GM19463 (cell line): Measurements from ENCODE around the gene GMEB1.
A peak's percentile ranks its signal among the peaks of the same experiment; 100 is the strongest.
"Not testable (repeated sequence)": the region's sequence is repeated elsewhere in the genome, so short reads cannot be mapped to it uniquely, and the experiment has no call there.

Source experiments
- ATAC-seq: cut with Tn5 transposase; IDR thresholded peaks from one replicate; pipeline ENCODE4 v1.9.1; 2021; ENCODE audit warnings: mild to moderate bottlenecking, moderate library complexity; ENCODE audit not compliant: unreplicated experiment

The GMEB1 gene

DNA sequence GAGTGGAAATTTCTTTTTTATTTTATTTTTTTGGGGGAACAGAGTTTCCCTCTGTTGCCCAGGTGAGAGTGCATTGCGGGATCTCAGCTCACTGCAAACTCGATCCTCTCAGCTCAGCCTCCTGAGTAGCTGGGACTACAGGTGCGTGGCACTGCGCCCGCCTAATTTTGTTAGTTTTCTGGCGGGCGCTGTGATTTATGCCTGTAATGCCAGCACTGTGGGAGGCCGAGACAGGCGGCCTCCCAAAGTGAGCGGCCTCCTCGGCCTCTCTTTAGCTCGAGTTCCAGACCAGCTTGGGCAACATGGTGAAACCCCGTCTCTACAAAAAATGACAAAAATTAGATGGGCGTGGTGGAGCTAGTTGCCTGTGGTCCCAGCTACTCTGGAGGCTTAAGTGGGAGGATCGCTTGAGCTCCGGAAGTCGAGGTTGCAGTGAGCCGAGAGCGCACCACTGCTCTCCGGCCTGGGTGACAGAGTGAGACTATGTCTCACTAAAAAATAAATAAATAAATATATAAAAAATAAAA is 2.7 kb downstream of the GMEB1 start:
- ATAC-seq = no peak

GRCh38 chr1:28672971-28673370 is 4.4 kb downstream of the GMEB1 start:
- ATAC-seq = not testable (repeated sequence)

- ATAC-seq = no peak
Observed at GRCh38 chr1:28675924-28676257, 7.3 kb downstream of the GMEB1 start.

DNA sequence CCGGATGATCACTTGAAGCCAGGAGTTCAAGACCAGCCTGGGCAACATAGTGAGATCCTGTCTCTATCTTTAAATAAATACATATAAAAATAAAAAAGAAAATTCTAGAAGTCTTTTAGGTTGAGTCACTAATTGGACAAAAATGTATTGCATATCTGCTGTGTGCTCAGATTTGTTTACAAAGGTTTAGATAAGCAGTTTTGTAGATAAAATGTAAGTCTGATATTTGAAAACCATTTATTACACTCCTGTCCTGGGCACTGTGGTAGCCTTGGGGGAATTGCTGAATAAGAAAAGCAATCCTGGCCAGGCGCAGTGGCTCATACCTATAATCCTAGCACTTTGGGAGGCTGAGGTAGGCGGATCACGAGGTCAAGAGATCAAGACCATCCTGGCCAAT is 11.6 kb downstream of the GMEB1 start:
- no peak for ATAC-seq

- no peak for ATAC-seq
Observed at GRCh38 chr1:28682840-28683239, 14.3 kb downstream of the GMEB1 start.

- ATAC-seq = no peak
Observed at GRCh38 chr1:28684937-28685336, 16.4 kb downstream of the GMEB1 start.

- ATAC-seq = not testable (repeated sequence)
Observed at GRCh38 chr1:28691627-28692026, 23.0 kb downstream of the GMEB1 start.

DNA sequence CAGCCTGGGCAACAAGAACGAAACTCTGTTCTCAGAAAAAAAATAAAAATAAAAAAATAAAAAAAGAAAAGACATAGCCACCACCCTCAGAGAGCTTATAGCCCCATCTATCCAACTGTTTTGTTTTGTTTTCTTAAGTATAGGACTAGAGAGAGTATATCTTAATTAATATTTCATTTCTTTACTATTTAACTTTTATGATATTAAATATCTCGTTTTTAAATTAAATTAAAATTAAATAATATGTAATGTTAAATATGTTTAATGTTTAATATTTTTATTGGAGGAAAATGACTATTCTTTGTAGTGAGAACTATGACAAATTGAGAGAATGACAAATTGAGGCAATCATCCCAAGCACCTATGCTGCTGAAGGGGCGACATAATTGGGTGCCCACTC is 35.0 kb downstream of the GMEB1 start:
- no peak for ATAC-seq

DNA sequence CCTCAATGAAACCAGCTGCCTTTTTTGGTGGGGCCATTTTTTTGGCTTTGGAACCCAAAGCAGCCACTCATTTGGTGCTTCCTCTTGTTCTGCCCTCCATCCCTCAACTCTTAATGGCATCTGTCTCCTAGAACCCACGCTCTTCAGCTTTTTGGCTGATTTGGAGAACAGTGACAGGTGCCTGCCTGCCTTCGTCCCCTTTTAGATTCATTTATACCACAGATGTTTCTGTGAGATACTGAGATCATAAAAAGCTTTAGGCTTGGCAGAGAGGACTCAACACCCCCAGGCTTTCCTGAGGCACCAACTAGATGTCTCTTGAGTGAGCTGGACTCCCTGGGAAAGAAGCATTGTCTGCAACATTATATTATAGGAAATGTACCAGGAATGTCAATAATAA is 47.8 kb downstream of the GMEB1 start:
- ATAC-seq = no peak

DNA sequence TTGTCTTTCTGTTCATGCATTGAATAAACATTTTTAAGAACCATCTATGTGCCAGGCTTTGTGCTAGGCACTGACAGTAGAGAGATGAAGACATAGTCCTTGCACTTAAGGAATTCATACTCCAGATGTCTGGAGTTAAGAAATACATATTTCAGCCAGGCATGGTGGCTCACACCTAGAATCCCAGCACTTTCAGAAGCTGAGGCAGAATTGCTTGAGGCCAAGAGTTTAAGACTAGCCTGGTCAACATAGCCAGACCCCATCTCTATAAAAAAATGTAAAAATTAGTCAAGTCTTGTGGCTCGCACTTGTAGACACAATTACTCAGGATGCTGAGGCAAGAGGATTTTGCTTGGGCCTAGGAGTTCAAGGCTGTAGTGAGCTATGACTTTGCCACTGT is 49.6 kb downstream of the GMEB1 start:
- ATAC-seq = no peak

DNA sequence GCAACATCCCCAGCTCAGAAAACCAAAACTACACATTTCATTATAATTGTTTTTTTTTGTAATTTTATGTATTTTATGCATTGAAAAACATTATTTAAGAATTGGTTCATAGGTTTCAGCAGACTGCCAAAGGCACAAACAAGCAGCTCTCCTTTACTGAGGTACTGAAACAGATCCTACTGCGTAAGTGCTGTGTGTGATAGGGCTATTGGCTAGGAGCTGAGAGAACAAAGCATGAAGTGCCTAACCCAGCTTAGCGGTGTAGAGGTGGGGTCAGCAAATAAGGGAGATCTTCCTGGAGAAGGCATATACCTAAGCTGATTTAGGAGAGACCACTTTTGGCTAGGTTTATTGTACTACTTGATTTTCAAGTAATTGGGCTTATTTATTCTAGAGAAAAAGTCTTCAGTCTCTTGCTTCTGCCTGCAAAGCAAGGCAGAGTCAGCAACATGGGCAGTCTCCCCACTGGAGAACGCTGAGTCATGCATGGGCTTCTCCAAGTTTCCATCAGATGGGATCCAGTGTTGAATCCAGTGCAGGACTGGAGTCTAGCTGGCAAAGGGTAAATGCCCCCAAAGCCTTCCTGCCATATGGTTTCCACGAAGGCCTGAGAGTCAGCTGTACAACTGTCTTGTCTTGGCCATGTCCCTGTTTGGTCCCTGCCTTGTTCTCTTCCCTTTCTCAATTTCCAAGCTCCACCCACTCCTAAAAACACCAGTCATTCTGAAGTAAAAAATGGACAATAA is 50.2 kb downstream of the GMEB1 start:
- ATAC-seq = no peak

- no peak for ATAC-seq
Observed at GRCh38 chr1:28719332-28719619, 50.7 kb downstream of the GMEB1 start.

GRCh38 chr1:28720376-28720775 is 51.8 kb downstream of the GMEB1 start:
- no peak for ATAC-seq

- ATAC-seq = not testable (repeated sequence)
Observed at GRCh38 chr1:28721927-28722326, 53.3 kb downstream of the GMEB1 start.

- not testable (repeated sequence) for ATAC-seq
Observed at GRCh38 chr1:28725365-28725764, 56.8 kb downstream of the GMEB1 start.

- ATAC-seq = no peak
Observed at GRCh38 chr1:28735961-28736449, 67.4 kb downstream of the GMEB1 start.

GRCh38 chr1:28736450-28737306 is 68.1 kb downstream of the GMEB1 start, which contains the start of gene YTHDF2:
Gene YTHDF2, plus strand, starts transcription at chr1:28736940. Its CDS starts 181 bp downstream, at chr1:28737121.
- ATAC-seq = peak; percentile 94

GRCh38 chr1:28737307-28738132 is 68.9 kb downstream of the GMEB1 start:
- peak; percentile 3 for ATAC-seq

DNA sequence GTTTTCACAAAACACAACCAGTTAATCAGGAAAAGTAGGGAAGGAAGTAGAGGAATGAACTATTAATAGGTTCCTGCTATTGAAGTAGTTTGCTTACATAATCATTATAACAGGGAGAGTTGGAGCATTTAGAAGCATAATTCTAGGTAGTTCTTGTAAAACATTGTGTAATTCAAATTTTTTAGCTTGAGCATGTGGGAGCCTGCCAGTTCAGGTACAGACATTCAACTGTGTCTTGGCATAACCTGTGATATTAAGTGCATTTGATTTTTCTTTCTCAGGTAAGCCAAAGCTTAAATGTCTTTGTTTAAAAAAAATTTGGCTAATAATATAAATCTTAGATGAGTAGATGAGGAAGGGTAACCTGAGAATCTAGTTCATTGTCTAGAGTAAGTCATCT is 71.5 kb downstream of the GMEB1 start:
- ATAC-seq = no peak

GRCh38 chr1:28744184-28744583 is 75.6 kb downstream of the GMEB1 start:
- no peak for ATAC-seq

- ATAC-seq = no peak
Observed at GRCh38 chr1:28745653-28746173, 77.1 kb downstream of the GMEB1 start.
